AG04450 (cell line): ENCODE results near the gene GATD1. TPM values are rescaled to one million over a fixed set of nuclear protein-coding genes. Genes with fewer than 3 reads are reported as not detected.

Experiments
- CTCF ChIA-PET: fragments of 300-600, 350-600 bp; formaldehyde crosslinking; extraction: SDS; loops from one replicate; lab custom pipeline; 2022; ENCODE audit warnings: antibody characterized with exemption, inconsistent platforms; lab: Charles Lee
- POLR2A ChIA-PET: fragments of 350-600 bp; formaldehyde crosslinking; extraction: SDS; loops from one replicate; lab custom pipeline; 2021; ENCODE audit warnings: antibody characterized with exemption, inconsistent platforms; lab: Yijun Ruan, JAX
- DNase-seq: peaks from one replicate; pipeline ENCODE4 v3.0.0-alpha.2; 2011; ENCODE audit warnings: low read depth, low spot score
- H3K27ac ChIP-seq: one replicate; pipeline ENCODE4 v1.5.1; 2012; ENCODE audit warnings: low read depth, low read length, control low read depth
- H3K27me3 ChIP-seq: one replicate; pipeline ENCODE4 v1.6.0; 2012; ENCODE audit warnings: low read length; ENCODE audit not compliant: control insufficient read depth, insufficient read depth
- H3K4me3 ChIP-seq: 2 replicates; pipeline ENCODE4 v1.5.1; 2011; ENCODE audit warnings: mild to moderate bottlenecking, low read depth, low read length, control low read depth
- H3K9me3 ChIP-seq: 2 replicates; pipeline ENCODE4 v1.5.1; 2012; ENCODE audit warnings: low read length; ENCODE audit not compliant: control insufficient read depth, insufficient read depth
- polyA plus RNA-seq: library from polyadenylated mRNA; depleted of rRNA; stranded (reverse); fragments of >200 nt; gene quantifications from 2 replicates; pipeline ENCODE4 v1.2.3, GENCODE V29; 2011
- TF ChIP-seq, protein P1 (sequence below): IDR thresholded peaks from 2 replicates; pipeline ENCODE4 v1.5.1; 2011; ENCODE audit warnings: low read depth, low read length, control low read depth, inconsistent platforms

GATD1 gene
- polyA plus RNA-seq, 1 experiment: 15.0 TPM

DNA sequence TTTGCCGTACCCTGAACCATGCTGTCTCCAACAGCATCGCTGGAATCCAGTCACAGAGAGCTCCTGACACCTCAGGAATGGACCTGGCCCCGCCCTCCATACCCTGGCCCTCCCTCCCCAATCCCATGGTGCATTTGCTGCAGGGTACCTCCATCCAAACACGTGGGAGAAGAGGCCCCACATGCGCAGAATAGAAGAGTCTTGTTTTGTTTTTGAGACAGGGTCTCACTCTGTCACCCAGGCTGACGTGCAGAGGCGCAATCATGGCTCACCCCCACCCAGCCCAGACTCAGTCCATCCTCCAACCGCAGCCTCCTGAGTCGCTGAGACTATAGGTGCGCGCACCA is 39.1 kb upstream of the GATD1 start:
- TF ChIP-seq, protein P1, sequence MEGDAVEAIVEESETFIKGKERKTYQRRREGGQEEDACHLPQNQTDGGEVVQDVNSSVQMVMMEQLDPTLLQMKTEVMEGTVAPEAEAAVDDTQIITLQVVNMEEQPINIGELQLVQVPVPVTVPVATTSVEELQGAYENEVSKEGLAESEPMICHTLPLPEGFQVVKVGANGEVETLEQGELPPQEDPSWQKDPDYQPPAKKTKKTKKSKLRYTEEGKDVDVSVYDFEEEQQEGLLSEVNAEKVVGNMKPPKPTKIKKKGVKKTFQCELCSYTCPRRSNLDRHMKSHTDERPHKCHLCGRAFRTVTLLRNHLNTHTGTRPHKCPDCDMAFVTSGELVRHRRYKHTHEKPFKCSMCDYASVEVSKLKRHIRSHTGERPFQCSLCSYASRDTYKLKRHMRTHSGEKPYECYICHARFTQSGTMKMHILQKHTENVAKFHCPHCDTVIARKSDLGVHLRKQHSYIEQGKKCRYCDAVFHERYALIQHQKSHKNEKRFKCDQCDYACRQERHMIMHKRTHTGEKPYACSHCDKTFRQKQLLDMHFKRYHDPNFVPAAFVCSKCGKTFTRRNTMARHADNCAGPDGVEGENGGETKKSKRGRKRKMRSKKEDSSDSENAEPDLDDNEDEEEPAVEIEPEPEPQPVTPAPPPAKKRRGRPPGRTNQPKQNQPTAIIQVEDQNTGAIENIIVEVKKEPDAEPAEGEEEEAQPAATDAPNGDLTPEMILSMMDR: no peak
- DNase-seq: no peak
- no peaks in the 10 kb centered on the region for H3K27me3 ChIP-seq
- no peak overlapping the region for H3K4me3 ChIP-seq
- POLR2A ChIA-PET: no interaction called here
- no peaks in the 10 kb centered on the region; the same call in 1 of the 2 replicates for H3K9me3 ChIP-seq
- H3K27ac ChIP-seq: no peak overlapping the region
- CTCF ChIA-PET: no interaction called here

DNA sequence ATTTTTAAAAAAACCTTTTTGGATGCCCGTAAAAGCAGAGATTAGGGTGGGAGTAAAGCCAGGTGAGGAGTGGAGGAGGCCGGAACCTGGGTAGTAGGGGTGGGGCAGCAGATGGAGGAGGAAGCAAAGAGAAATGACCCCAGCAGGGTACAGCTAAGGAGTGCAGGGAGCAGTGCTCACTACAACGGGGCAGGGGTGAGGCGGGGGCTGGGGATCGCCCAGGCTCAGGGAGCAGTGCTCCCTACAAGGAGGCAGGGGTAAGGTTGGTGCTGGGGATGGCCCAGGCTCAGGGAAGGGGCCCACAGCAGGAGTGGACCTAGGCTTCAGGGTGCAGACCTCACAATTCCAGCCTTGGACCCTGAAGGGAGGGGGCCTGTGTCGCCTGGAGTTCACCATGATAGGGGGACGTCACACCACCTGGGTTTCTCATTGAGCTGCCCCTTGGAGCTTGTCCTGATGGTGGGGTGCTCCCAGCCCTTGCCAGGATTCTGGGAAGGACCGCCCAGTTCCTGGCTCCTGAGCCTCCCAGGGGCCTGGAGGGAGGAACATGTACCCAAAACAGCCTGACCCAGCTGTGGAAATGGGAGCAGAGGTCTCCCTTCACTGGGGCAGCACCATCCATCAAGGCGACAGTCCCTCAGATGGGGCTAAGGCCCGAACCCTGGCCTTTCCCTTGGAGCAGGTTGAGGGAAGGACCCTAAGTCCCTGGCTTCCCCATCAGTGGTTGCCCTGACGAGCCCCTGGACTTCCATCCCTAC is 38.6 kb upstream of the GATD1 start:
- no peaks in the 10 kb centered on the region for H3K27me3 ChIP-seq
- H3K27ac ChIP-seq: no peak overlapping the region
- ChIA-PET POLR2A (no interaction called here), CTCF (no interaction called here)
- H3K4me3 ChIP-seq: no peak overlapping the region
- no peaks in the 10 kb centered on the region; the same call in 1 of the 2 replicates for H3K9me3 ChIP-seq
- TF ChIP-seq, protein P1: no peak
- no peak for DNase-seq

DNA sequence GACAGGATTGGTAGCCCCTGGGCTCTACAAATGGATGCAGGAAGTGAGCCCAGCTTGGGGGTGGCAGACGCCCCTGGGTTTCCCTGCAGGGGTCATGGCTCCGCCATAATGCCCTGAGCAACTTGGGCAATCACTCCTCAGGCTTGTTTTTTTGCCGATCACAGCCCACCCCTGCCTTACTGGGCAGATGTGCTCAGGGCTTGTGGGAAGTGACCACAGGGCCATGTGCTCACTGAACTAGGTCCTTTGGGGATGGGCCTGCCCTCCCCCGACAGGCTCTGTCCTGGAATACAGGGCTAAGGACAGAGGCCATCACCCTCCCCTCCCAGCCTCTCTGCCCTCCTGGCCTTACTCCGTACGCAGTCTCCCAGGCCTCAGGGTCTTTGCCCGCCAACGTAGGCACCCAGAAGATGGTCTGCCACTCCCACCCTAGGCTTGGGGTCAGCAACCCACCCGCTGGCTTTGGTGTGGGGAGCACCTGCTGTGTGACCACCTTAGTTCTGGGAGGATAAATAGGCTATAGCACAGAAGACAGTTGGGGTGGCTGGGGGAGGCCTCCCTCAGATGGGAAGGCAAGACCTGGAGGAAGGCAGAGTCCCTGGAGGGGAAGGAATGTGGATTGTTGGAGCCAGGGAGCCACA is 36.3 kb upstream of the GATD1 start:
- ChIA-PET POLR2A (no interaction called here), CTCF (interaction anchor here (0.6 kb wide), 1 partner anchor 26 kb away, joined by 3 read pairs; no protein-coding TSS in a partner anchor)
- no peak for DNase-seq
- TF ChIP-seq, protein P1: no peak
- H3K4me3 ChIP-seq: no peak overlapping the region
- H3K27ac ChIP-seq: peak overlapping the region; percentile 31
- no peaks in the 10 kb centered on the region; the same call in 1 of the 2 replicates for H3K9me3 ChIP-seq
- no peaks in the 10 kb centered on the region for H3K27me3 ChIP-seq

DNA sequence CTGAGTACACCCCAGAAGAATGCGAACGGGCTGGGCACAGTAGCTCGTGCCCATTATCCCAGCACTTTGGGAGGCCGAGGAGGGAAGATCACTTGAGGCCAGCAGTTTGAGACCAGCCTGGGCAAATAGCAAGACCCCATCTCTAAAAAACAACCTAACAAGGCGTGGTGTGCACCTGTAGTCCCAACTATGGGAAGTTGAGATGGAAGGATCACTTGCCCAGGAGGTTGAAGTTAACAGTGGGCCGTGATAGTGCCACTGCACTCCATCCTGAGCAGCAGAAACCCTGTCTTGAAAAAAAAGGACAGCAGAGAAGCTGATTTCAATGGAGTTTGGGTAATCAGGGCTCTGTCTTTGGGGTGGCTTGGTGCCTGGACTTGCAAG is 35.8 kb upstream of the GATD1 start:
- no peaks in the 10 kb centered on the region; the same call in 1 of the 2 replicates for H3K9me3 ChIP-seq
- POLR2A ChIA-PET: no interaction called here
- DNase-seq: no peak
- no peaks in the 10 kb centered on the region for H3K27me3 ChIP-seq
- CTCF ChIA-PET: interaction anchor here (0.6 kb wide), 1 partner anchor 882 kb away, joined by 3 read pairs; no protein-coding TSS in a partner anchor
- TF ChIP-seq, protein P1: no peak
- peak overlapping the region; percentile 31 for H3K27ac ChIP-seq
- no peak overlapping the region for H3K4me3 ChIP-seq

DNA sequence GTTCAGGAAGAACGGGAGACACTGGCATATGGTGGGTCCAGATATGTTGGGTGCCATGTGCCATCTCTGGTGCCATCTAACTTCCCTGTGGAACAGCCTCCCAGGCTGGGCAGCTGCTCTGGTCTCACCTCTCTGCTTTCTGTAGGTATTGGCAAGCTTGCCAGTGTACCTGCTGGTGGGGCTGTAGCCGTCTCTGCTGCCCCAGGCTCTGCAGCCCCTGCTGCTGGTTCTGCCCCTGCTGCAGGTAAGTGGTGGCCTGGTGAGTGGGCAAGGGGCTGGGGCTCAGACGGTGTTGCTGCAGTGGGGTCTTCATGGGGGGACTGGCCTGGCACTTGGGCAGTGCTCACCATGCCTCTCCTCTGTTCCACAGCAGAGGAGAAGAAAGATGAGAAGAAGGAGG is 35.1 kb upstream of the GATD1 start:
- no peak for DNase-seq
- ChIA-PET POLR2A (no interaction called here), CTCF (interaction anchor here (0.6 kb wide), 1 partner anchor 882 kb away, joined by 3 read pairs; no protein-coding TSS in a partner anchor)
- no peaks in the 10 kb centered on the region; the same call in 1 of the 2 replicates for H3K9me3 ChIP-seq
- no peak overlapping the region for H3K4me3 ChIP-seq
- peak overlapping the region; percentile 11 for H3K27ac ChIP-seq
- no peaks in the 10 kb centered on the region for H3K27me3 ChIP-seq
- TF ChIP-seq, protein P1: no peak
